ENCODE measurements around the gene TMPRSS11B.
"Not testable (repeated sequence)": the region's sequence is repeated elsewhere in the genome, so short reads cannot be mapped to it uniquely, and the experiment has no call there.

TMPRSS11B gene

GRCh38 chr4:68264875-68265565 is 19.5 kb upstream of the TMPRSS11B start:
- H3K9me3 Mint-ChIP-seq = no peaks in the 10 kb centered on the region
- H3K4me1 Mint-ChIP-seq (ENCODE audit: low read depth in 2 of 2) = peaks cover 4 to 5% of the 10 kb centered on the region in 2 donors
- no peaks in the 10 kb centered on the region for H3K36me3 Mint-ChIP-seq (ENCODE audit: insufficient read depth)
- DNase-seq (no peak), ATAC-seq (replicated peaks) (no peak)
- no peak overlapping the region for H3K27ac Mint-ChIP-seq
- H3K27me3 Mint-ChIP-seq = no peaks in the 10 kb centered on the region
- no peak overlapping the region for H3K4me3 Mint-ChIP-seq

GRCh38 chr4:68259191-68259590 is 13.7 kb upstream of the TMPRSS11B start:
- Mint-ChIP-seq H3K9me3 (no peaks in the 10 kb centered on the region), H3K4me1 (ENCODE audit: low read depth in 2 of 2) (no peaks in the 10 kb centered on the region)

GRCh38 chr4:68257719-68258118 is 12.2 kb upstream of the TMPRSS11B start:
- Mint-ChIP-seq H3K4me1 (ENCODE audit: low read depth in 2 of 2) (no peaks in the 10 kb centered on the region), H3K36me3 (ENCODE audit: insufficient read depth) (peaks cover 2% of the 10 kb centered on the region), H3K27me3 (peaks cover 8 to 10% of the 10 kb centered on the region in 2 donors), H3K4me3 (no peak overlapping the region), H3K9me3 (no peaks in the 10 kb centered on the region), H3K27ac (no peak overlapping the region)
- DNase-seq (no peak), ATAC-seq (replicated peaks) (no peak)

More at GRCh38 chr4:68259191-68259590, 13.7 kb upstream of the TMPRSS11B start:
- Mint-ChIP-seq H3K4me3 (no peak overlapping the region), H3K36me3 (ENCODE audit: insufficient read depth) (peaks cover 2% of the 10 kb centered on the region), H3K27me3 (no peaks in the 10 kb centered on the region), H3K27ac (no peak overlapping the region)
- ATAC-seq (replicated peaks) (no peak), DNase-seq (no peak)

- Mint-ChIP-seq H3K36me3 (ENCODE audit: insufficient read depth) (peaks cover 2% of the 10 kb centered on the region), H3K4me1 (ENCODE audit: low read depth in 2 of 2) (no peaks in the 10 kb centered on the region), H3K9me3 (no peaks in the 10 kb centered on the region), H3K27ac (no peak overlapping the region), H3K27me3 (peaks cover 15 to 20% of the 10 kb centered on the region in 2 donors), H3K4me3 (no peak overlapping the region)
- ATAC-seq (replicated peaks) (no peak), DNase-seq (no peak)
Measured at GRCh38 chr4:68256284-68256683, 10.8 kb upstream of the TMPRSS11B start.

GRCh38 chr4:68250151-68250930 is 4.8 kb upstream of the TMPRSS11B start:
- no peak for ATAC-seq (replicated peaks)
- DNase-seq = no peak
- H3K4me1 Mint-ChIP-seq (ENCODE audit: low read depth in 2 of 2) = no peaks in the 10 kb centered on the region
- no peak overlapping the region for H3K27ac Mint-ChIP-seq
- H3K9me3 Mint-ChIP-seq = no peaks in the 10 kb centered on the region
- peaks cover 20 to 21% of the 10 kb centered on the region in 2 donors for H3K27me3 Mint-ChIP-seq
- H3K4me3 Mint-ChIP-seq = no peak overlapping the region
- H3K36me3 Mint-ChIP-seq (ENCODE audit: insufficient read depth) = no peaks in the 10 kb centered on the region

GRCh38 chr4:68249434-68249833 is 3.9 kb upstream of the TMPRSS11B start:
- no peak for DNase-seq
- H3K36me3 Mint-ChIP-seq (ENCODE audit: insufficient read depth) = no peaks in the 10 kb centered on the region
- H3K4me1 Mint-ChIP-seq (ENCODE audit: low read depth in 2 of 2) = no peaks in the 10 kb centered on the region
- peaks cover 20 to 21% of the 10 kb centered on the region in 2 donors for H3K27me3 Mint-ChIP-seq
- no peak overlapping the region for H3K27ac Mint-ChIP-seq
- H3K4me3 Mint-ChIP-seq = no peak overlapping the region
- no peaks in the 10 kb centered on the region for H3K9me3 Mint-ChIP-seq
- no peak for ATAC-seq (replicated peaks)

GRCh38 chr4:68240620-68241019 is 4.9 kb downstream of the TMPRSS11B start:
- Mint-ChIP-seq H3K27me3 (peaks cover 12 to 17% of the 10 kb centered on the region in 2 donors), H3K36me3 (ENCODE audit: insufficient read depth) (no peaks in the 10 kb centered on the region), H3K4me3 (no peak overlapping the region), H3K9me3 (no peaks in the 10 kb centered on the region), H3K4me1 (ENCODE audit: low read depth in 2 of 2) (no peaks in the 10 kb centered on the region), H3K27ac (no peak overlapping the region)
- no peak for DNase-seq
- no peak for ATAC-seq (replicated peaks)

GRCh38 chr4:68228568-68228967 is 16.9 kb downstream of the TMPRSS11B start:
- no peak for ATAC-seq (replicated peaks)
- H3K27me3 Mint-ChIP-seq = no peaks in the 10 kb centered on the region
- no peak overlapping the region for H3K4me3 Mint-ChIP-seq
- H3K9me3 Mint-ChIP-seq = no peaks in the 10 kb centered on the region
- H3K36me3 Mint-ChIP-seq (ENCODE audit: insufficient read depth) = no peaks in the 10 kb centered on the region
- DNase-seq = no peak
- no peaks in the 10 kb centered on the region for H3K4me1 Mint-ChIP-seq (ENCODE audit: low read depth in 2 of 2)
- H3K27ac Mint-ChIP-seq = no peak overlapping the region

- no peaks in the 10 kb centered on the region for H3K4me1 Mint-ChIP-seq (ENCODE audit: low read depth in 2 of 2)
- no peak overlapping the region for H3K27ac Mint-ChIP-seq
- no peak overlapping the region for H3K4me3 Mint-ChIP-seq
- H3K27me3 Mint-ChIP-seq = peaks cover 7 to 14% of the 10 kb centered on the region in 2 donors
- ATAC-seq (replicated peaks) (no peak), DNase-seq (no peak)
- H3K36me3 Mint-ChIP-seq (ENCODE audit: insufficient read depth) = no peaks in the 10 kb centered on the region
- H3K9me3 Mint-ChIP-seq = no peaks in the 10 kb centered on the region
Measured at GRCh38 chr4:68218044-68218443, 27.4 kb downstream of the TMPRSS11B start.

- Mint-ChIP-seq H3K27ac (no peak overlapping the region), H3K36me3 (ENCODE audit: insufficient read depth) (no peaks in the 10 kb centered on the region), H3K9me3 (no peaks in the 10 kb centered on the region), H3K4me1 (ENCODE audit: low read depth in 2 of 2) (no peaks in the 10 kb centered on the region), H3K27me3 (peaks cover 7 to 14% of the 10 kb centered on the region in 2 donors), H3K4me3 (no peak overlapping the region)
- DNase-seq = no peak
- no peak for ATAC-seq (replicated peaks)
Measured at GRCh38 chr4:68216501-68216900, 29.0 kb downstream of the TMPRSS11B start.

GRCh38 chr4:68209003-68209402 is 36.5 kb downstream of the TMPRSS11B start:
- H3K27me3 Mint-ChIP-seq = no peaks in the 10 kb centered on the region
- no peak for DNase-seq
- ATAC-seq (replicated peaks) = no peak
- H3K36me3 Mint-ChIP-seq (ENCODE audit: insufficient read depth) = no peaks in the 10 kb centered on the region
- no peak overlapping the region for H3K4me3 Mint-ChIP-seq
- no peaks in the 10 kb centered on the region for H3K4me1 Mint-ChIP-seq (ENCODE audit: low read depth in 2 of 2)
- H3K27ac Mint-ChIP-seq = no peak overlapping the region
- peaks cover 7 to 13% of the 10 kb centered on the region in 2 donors for H3K9me3 Mint-ChIP-seq

- not testable (repeated sequence) for H3K36me3 Mint-ChIP-seq (ENCODE audit: insufficient read depth); H3K9me3 Mint-ChIP-seq; DNase-seq; H3K27me3 Mint-ChIP-seq; ATAC-seq (replicated peaks); H3K4me1 Mint-ChIP-seq (ENCODE audit: low read depth in 2 of 2); H3K4me3 Mint-ChIP-seq; H3K27ac Mint-ChIP-seq
Measured at GRCh38 chr4:68194305-68194704, 51.2 kb downstream of the TMPRSS11B start.

GRCh38 chr4:68193194-68193593 is 52.3 kb downstream of the TMPRSS11B start:
- DNase-seq = no peak
- ATAC-seq (replicated peaks) = no peak
- Mint-ChIP-seq H3K4me3 (no peak overlapping the region), H3K27me3 (peaks cover 6 to 10% of the 10 kb centered on the region in 2 donors), H3K36me3 (ENCODE audit: insufficient read depth) (no peaks in the 10 kb centered on the region), H3K9me3 (no peaks in the 10 kb centered on the region), H3K27ac (no peak overlapping the region), H3K4me1 (ENCODE audit: low read depth in 2 of 2) (no peaks in the 10 kb centered on the region)

- Mint-ChIP-seq H3K9me3 (no peaks in the 10 kb centered on the region), H3K27ac (no peak overlapping the region), H3K36me3 (ENCODE audit: insufficient read depth) (no peaks in the 10 kb centered on the region), H3K27me3 (peaks cover 6 to 10% of the 10 kb centered on the region in 2 donors), H3K4me1 (ENCODE audit: low read depth in 2 of 2) (no peaks in the 10 kb centered on the region), H3K4me3 (no peak overlapping the region)
- DNase-seq (no peak), ATAC-seq (replicated peaks) (no peak)
Measured at GRCh38 chr4:68187145-68187544, 58.3 kb downstream of the TMPRSS11B start.

Data from effector memory CD8-positive, alpha-beta T cell (primary cell).